H1 (cell line): ENCODE measurements around the gene VHLL.

Experiments
- CHD1 ChIP-seq: IDR thresholded peaks from 2 replicates; pipeline ENCODE4 v1.6.1; 2012; ENCODE audit warnings: low read depth, low read length, improper control_type of control experiment
- EP300 ChIP-seq, 2 experiments: IDR thresholded peaks; 1 replicate in 1 of 2; 2 replicates in 1 of 2; pipeline ENCODE4 v1.6.1; 2011 to 2012; ENCODE audit warnings: low read depth in 2 of 2, low read length in 2 of 2, mild to moderate bottlenecking in 2 of 2, borderline replicate concordance in 1 of 2, inconsistent platforms in 1 of 2, moderate library complexity in 1 of 2
- EZH2 ChIP-seq: fragments of 200-600 bp; sonication (generic); IDR thresholded peaks from 2 replicates; pipeline ENCODE4 v1.7.1; 2012; ENCODE audit warnings: low read depth, mild to moderate bottlenecking, moderate library complexity, low read length, inconsistent platforms; ENCODE audit not compliant: severe bottlenecking
- HDAC6 ChIP-seq: IDR thresholded peaks from one replicate; pipeline ENCODE4 v1.7.1; 2012; ENCODE audit warnings: low read depth, mild to moderate bottlenecking, inconsistent platforms, low read length, moderate library complexity
- POLR2AphosphoS5 ChIP-seq: IDR thresholded peaks from 2 replicates; pipeline ENCODE4 v1.6.1; 2011; ENCODE audit warnings: low read depth, low read length
- SIN3A ChIP-seq, 2 experiments: IDR thresholded peaks in 1 of 2; conservative IDR thresholded peaks in 1 of 2; 2 replicates each; pipeline ENCODE4 v1.6.1; 2011 to 2012; ENCODE audit warnings: low read length in 2 of 2, improper control_type of control experiment in 1 of 2, low read depth in 1 of 2, mild to moderate bottlenecking in 1 of 2
- SP2 ChIP-seq: IDR thresholded peaks from 2 replicates; pipeline ENCODE4 v1.6.1; 2012; ENCODE audit warnings: mild to moderate bottlenecking, low read length, inconsistent platforms
- TEAD4 ChIP-seq: IDR thresholded peaks from 2 replicates; pipeline ENCODE4 v1.6.1; 2012; ENCODE audit warnings: low read depth, low read length, inconsistent platforms, mixed read lengths
- TF ChIP-seq, protein P1 (sequence below), 3 experiments: IDR thresholded peaks; 1 replicate in 2 of 3; 2 replicates in 1 of 3; pipeline versions ENCODE4 v1.5.1 to v1.6.1; 2011; ENCODE audit warnings: low read length in 3 of 3, mild to moderate bottlenecking in 3 of 3, inconsistent platforms in 2 of 3, low read depth in 1 of 3, moderate library complexity in 1 of 3; ENCODE audit not compliant: insufficient read depth in 1 of 3; ENCODE audit errors: control extremely low read depth in 1 of 3
- TF ChIP-seq, protein P2 (sequence below): IDR thresholded peaks from 2 replicates; pipeline ENCODE4 v1.6.1; 2012; ENCODE audit warnings: inconsistent platforms
- TF ChIP-seq, protein P3 (sequence below): fragments of 300-600 bp; sonication (generic); IDR thresholded peaks from 2 replicates; pipeline ENCODE4 v1.7.1; 2012; ENCODE audit warnings: low read length, moderate library complexity, mild to moderate bottlenecking, inconsistent platforms; ENCODE audit not compliant: insufficient replicate concordance

DNA sequence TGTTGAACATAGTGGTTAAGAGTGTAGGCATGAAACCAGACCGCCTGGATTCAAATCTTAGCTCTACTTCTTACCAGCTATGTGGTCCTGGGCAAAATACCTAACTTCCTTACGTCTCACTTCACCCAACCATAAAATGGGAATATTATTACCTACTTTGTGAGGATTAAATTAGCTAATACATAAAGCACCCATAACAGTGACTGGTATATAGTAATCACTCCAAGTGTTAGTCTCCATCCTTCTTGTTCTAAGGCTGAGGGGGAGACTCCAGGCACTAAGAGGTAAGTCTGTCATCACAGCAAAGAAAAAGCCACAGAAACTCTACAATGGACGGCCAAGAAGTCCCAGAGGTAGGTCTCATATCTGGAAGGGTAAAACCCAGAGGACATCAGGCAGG is 19.3 kb downstream of the VHLL start:
- TF ChIP-seq, protein P1, sequence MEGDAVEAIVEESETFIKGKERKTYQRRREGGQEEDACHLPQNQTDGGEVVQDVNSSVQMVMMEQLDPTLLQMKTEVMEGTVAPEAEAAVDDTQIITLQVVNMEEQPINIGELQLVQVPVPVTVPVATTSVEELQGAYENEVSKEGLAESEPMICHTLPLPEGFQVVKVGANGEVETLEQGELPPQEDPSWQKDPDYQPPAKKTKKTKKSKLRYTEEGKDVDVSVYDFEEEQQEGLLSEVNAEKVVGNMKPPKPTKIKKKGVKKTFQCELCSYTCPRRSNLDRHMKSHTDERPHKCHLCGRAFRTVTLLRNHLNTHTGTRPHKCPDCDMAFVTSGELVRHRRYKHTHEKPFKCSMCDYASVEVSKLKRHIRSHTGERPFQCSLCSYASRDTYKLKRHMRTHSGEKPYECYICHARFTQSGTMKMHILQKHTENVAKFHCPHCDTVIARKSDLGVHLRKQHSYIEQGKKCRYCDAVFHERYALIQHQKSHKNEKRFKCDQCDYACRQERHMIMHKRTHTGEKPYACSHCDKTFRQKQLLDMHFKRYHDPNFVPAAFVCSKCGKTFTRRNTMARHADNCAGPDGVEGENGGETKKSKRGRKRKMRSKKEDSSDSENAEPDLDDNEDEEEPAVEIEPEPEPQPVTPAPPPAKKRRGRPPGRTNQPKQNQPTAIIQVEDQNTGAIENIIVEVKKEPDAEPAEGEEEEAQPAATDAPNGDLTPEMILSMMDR (IDR thresholded peaks at IDR 0.05; ENCODE audit: control extremely low read depth in 1 of 3, insufficient read depth in 1 of 3, low read depth in 1 of 3, low read length in 3 of 3), result no peak
- TF ChIP-seq EP300 (IDR thresholded peaks at IDR 0.05; ENCODE audit: borderline replicate concordance in 1 of 2, low read depth in 2 of 2, low read length in 2 of 2) (no peak), SP2 (no peak), TEAD4 (no peak), EZH2 (no peak), HDAC6 (no peak), POLR2AphosphoS5 (no peak), CHD1 (no peak), SIN3A (conservative IDR thresholded peaks at IDR 0.05 in 1 of 2, IDR thresholded peaks at IDR 0.05 in 1 of 2; ENCODE audit: low read depth in 1 of 2, low read length in 2 of 2) (no peak)
- TF ChIP-seq, protein P2, sequence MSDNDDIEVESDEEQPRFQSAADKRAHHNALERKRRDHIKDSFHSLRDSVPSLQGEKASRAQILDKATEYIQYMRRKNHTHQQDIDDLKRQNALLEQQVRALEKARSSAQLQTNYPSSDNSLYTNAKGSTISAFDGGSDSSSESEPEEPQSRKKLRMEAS, result no peak
- TF ChIP-seq, protein P3, sequence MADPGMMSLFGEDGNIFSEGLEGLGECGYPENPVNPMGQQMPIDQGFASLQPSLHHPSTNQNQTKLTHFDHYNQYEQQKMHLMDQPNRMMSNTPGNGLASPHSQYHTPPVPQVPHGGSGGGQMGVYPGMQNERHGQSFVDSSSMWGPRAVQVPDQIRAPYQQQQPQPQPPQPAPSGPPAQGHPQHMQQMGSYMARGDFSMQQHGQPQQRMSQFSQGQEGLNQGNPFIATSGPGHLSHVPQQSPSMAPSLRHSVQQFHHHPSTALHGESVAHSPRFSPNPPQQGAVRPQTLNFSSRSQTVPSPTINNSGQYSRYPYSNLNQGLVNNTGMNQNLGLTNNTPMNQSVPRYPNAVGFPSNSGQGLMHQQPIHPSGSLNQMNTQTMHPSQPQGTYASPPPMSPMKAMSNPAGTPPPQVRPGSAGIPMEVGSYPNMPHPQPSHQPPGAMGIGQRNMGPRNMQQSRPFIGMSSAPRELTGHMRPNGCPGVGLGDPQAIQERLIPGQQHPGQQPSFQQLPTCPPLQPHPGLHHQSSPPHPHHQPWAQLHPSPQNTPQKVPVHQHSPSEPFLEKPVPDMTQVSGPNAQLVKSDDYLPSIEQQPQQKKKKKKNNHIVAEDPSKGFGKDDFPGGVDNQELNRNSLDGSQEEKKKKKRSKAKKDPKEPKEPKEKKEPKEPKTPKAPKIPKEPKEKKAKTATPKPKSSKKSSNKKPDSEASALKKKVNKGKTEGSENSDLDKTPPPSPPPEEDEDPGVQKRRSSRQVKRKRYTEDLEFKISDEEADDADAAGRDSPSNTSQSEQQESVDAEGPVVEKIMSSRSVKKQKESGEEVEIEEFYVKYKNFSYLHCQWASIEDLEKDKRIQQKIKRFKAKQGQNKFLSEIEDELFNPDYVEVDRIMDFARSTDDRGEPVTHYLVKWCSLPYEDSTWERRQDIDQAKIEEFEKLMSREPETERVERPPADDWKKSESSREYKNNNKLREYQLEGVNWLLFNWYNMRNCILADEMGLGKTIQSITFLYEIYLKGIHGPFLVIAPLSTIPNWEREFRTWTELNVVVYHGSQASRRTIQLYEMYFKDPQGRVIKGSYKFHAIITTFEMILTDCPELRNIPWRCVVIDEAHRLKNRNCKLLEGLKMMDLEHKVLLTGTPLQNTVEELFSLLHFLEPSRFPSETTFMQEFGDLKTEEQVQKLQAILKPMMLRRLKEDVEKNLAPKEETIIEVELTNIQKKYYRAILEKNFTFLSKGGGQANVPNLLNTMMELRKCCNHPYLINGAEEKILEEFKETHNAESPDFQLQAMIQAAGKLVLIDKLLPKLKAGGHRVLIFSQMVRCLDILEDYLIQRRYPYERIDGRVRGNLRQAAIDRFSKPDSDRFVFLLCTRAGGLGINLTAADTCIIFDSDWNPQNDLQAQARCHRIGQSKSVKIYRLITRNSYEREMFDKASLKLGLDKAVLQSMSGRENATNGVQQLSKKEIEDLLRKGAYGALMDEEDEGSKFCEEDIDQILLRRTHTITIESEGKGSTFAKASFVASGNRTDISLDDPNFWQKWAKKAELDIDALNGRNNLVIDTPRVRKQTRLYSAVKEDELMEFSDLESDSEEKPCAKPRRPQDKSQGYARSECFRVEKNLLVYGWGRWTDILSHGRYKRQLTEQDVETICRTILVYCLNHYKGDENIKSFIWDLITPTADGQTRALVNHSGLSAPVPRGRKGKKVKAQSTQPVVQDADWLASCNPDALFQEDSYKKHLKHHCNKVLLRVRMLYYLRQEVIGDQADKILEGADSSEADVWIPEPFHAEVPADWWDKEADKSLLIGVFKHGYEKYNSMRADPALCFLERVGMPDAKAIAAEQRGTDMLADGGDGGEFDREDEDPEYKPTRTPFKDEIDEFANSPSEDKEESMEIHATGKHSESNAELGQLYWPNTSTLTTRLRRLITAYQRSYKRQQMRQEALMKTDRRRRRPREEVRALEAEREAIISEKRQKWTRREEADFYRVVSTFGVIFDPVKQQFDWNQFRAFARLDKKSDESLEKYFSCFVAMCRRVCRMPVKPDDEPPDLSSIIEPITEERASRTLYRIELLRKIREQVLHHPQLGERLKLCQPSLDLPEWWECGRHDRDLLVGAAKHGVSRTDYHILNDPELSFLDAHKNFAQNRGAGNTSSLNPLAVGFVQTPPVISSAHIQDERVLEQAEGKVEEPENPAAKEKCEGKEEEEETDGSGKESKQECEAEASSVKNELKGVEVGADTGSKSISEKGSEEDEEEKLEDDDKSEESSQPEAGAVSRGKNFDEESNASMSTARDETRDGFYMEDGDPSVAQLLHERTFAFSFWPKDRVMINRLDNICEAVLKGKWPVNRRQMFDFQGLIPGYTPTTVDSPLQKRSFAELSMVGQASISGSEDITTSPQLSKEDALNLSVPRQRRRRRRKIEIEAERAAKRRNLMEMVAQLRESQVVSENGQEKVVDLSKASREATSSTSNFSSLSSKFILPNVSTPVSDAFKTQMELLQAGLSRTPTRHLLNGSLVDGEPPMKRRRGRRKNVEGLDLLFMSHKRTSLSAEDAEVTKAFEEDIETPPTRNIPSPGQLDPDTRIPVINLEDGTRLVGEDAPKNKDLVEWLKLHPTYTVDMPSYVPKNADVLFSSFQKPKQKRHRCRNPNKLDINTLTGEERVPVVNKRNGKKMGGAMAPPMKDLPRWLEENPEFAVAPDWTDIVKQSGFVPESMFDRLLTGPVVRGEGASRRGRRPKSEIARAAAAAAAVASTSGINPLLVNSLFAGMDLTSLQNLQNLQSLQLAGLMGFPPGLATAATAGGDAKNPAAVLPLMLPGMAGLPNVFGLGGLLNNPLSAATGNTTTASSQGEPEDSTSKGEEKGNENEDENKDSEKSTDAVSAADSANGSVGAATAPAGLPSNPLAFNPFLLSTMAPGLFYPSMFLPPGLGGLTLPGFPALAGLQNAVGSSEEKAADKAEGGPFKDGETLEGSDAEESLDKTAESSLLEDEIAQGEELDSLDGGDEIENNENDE, result no peak
